Measurements from ENCODE around the gene FAM217B. TPM values are rescaled to one million over a fixed set of nuclear protein-coding genes. Genes with fewer than 3 reads are reported as not detected.

FAM217B gene
- total and polyA plus RNA-seq, 2 of the 8 experiments (the other 6 are each of a cell fraction or from before 2014, with no cell fraction given): 5.4 to 28.5 TPM

DNA sequence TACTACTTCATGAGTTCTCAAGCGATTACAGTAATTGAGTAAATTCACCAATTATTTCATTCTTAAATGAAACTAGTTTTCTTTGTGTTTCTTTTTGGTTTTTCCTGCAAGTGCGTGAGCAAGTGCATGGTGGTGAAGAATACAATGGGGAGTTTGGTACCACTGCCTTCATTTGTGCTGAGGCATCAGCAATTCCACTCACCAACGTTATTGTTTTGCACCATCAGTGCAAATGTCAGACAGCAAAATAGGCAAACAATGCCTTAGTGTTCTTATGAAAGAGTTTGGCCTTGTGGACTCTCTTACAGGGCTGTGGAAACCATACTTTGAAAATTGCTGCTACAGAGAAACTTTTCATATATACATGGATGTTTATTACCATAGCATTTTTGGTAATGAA lies 26.2 kb downstream of the FAM217B start:
- H3K4me3 ChIP-seq (ENCODE audit: extremely low read depth in 1 of 4, insufficient read depth in 2 of 4, low read depth in 3 of 4, low read length in 4 of 4): no peak overlapping the region
- CTCF ChIA-PET (ENCODE audit: partially characterized antibody): no interaction called here
- WGBS, 2 experiments (ENCODE audit: extremely low coverage in 1 of 2, insufficient coverage in 1 of 2, insufficient read length in 1 of 2, insufficient replicate concordance in 2 of 2, low coverage in 1 of 2, low lambda C conversion rate in 2 of 2, missing lambda C conversion rate in 1 of 2): 96% methylated on average over 3 of the region's 3 CpGs; no CpG with 5 or more reads in 1 of the 2 experiments

More for the DNA sequence above, 26.2 kb downstream of the FAM217B start:
- DNase-seq (ENCODE audit: low read depth in 1 of 2, low spot score in 2 of 2): no peak
- no peaks in the 10 kb centered on the region for H3K9me3 ChIP-seq (ENCODE audit: insufficient read depth in 2 of 2, low read depth in 1 of 2, low read length in 1 of 2)
- no peak overlapping the region for H2BK5ac ChIP-seq (ENCODE audit: low read depth, low read length)
- no peaks in the 10 kb centered on the region for H3K23me2 ChIP-seq (ENCODE audit: low read depth, low read length)
- H2BK12ac ChIP-seq (ENCODE audit: low read depth, low read length): no peak overlapping the region
- no peak overlapping the region for H4K8ac ChIP-seq (ENCODE audit: extremely low read depth, insufficient read depth, low read length)
- H3K56ac ChIP-seq (replicated peaks; ENCODE audit: insufficient read length, low read depth, low read length): no peak overlapping the region
- H3K23ac ChIP-seq (ENCODE audit: insufficient read length): no peak overlapping the region
- no peak overlapping the region for H4K5ac ChIP-seq (ENCODE audit: insufficient read length, low read depth, low read length)
- H2AK5ac ChIP-seq (ENCODE audit: low read depth, low read length): no peak overlapping the region
- H2BK15ac ChIP-seq (ENCODE audit: low read length): no peak overlapping the region
- H3K4me1 ChIP-seq (replicated peaks in 1 of 4; ENCODE audit: control insufficient read depth in 3 of 4, insufficient read depth in 4 of 4, low read length in 3 of 4): no peaks in the 10 kb centered on the region
- no peak overlapping the region for H2BK120ac ChIP-seq (replicated peaks; ENCODE audit: low read depth, low read length)
- H3K36me3 ChIP-seq (ENCODE audit: control insufficient read depth in 2 of 4, insufficient read depth in 4 of 4, low read length in 3 of 4): no peaks in the 10 kb centered on the region
- no peak for FAIRE-seq
- H3K14ac ChIP-seq (ENCODE audit: insufficient read length): no peak overlapping the region
- no peak overlapping the region for H2AFZ ChIP-seq (ENCODE audit: low read length)
- no peaks in the 10 kb centered on the region for H3K79me1 ChIP-seq (ENCODE audit: low read depth, low read length)
- no peak overlapping the region for H3K27ac ChIP-seq (ENCODE audit: low read depth, low read length)
- H4K91ac ChIP-seq (replicated peaks; ENCODE audit: insufficient read length, low read length): no peak overlapping the region
- no peak overlapping the region for H3K4me2 ChIP-seq (ENCODE audit: insufficient read depth in 1 of 2, low read depth in 2 of 2, low read length in 2 of 2)
- no peak overlapping the region for H2BK20ac ChIP-seq (ENCODE audit: low read length)
- TF ChIP-seq, protein P1, sequence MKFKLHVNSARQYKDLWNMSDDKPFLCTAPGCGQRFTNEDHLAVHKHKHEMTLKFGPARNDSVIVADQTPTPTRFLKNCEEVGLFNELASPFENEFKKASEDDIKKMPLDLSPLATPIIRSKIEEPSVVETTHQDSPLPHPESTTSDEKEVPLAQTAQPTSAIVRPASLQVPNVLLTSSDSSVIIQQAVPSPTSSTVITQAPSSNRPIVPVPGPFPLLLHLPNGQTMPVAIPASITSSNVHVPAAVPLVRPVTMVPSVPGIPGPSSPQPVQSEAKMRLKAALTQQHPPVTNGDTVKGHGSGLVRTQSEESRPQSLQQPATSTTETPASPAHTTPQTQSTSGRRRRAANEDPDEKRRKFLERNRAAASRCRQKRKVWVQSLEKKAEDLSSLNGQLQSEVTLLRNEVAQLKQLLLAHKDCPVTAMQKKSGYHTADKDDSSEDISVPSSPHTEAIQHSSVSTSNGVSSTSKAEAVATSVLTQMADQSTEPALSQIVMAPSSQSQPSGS (IDR thresholded peaks at IDR 0.05; ENCODE audit: low read length): no peak
- TF ChIP-seq CHD1 (IDR thresholded peaks at IDR 0.05; ENCODE audit: low read depth, low read length): no peak
- TF ChIP-seq RBBP5 (IDR thresholded peaks at IDR 0.05; ENCODE audit: borderline replicate concordance, low read depth, low read length): no peak
- TF ChIP-seq POU5F1 (IDR thresholded peaks at IDR 0.05; ENCODE audit: low read depth, low read length): no peak
- TF ChIP-seq, protein P2, sequence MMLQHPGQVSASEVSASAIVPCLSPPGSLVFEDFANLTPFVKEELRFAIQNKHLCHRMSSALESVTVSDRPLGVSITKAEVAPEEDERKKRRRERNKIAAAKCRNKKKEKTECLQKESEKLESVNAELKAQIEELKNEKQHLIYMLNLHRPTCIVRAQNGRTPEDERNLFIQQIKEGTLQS (IDR thresholded peaks at IDR 0.05; ENCODE audit: insufficient read depth, low read depth, low read length): no peak
- H3K4ac ChIP-seq (replicated peaks; ENCODE audit: insufficient read length, low read depth, low read length): no peak overlapping the region
- H3K9ac ChIP-seq (replicated peaks in 1 of 4; ENCODE audit: extremely low read depth in 1 of 4, low read depth in 3 of 4, low read length in 3 of 4): no peak overlapping the region
- no peaks in the 10 kb centered on the region for H3K27me3 ChIP-seq (replicated peaks in 1 of 4; ENCODE audit: control insufficient read depth in 3 of 4, extremely low read depth in 1 of 4, insufficient read depth in 3 of 4, low read length in 3 of 4)
- no peak overlapping the region for H3K18ac ChIP-seq (ENCODE audit: extremely low read depth, low read length)
- H4K20me1 ChIP-seq (replicated peaks in 1 of 2; ENCODE audit: control insufficient read depth in 1 of 2, insufficient read depth in 2 of 2, low read length in 2 of 2): no peaks in the 10 kb centered on the region
- POLR2A ChIA-PET (ENCODE audit: partially characterized antibody): no interaction called here
- no peaks in the 10 kb centered on the region for H3K79me2 ChIP-seq (ENCODE audit: control insufficient read depth in 1 of 2, insufficient read depth in 2 of 2, low read length in 2 of 2)

All from H1 (cell line).